ENCODE data around the gene KRT12.

GRCh38 chr17:40866838-40867237, at the start of gene KRT12:
- no peak for TF ChIP-seq YY1 (IDR thresholded peaks at IDR 0.05)
- no peak for TF ChIP-seq CTCF (IDR thresholded peaks at IDR 0.05; ENCODE audit: low read depth, low read length, missing input control)
- no peak for TF ChIP-seq FOXA1 (IDR thresholded peaks at IDR 0.05)
- no peak for TF ChIP-seq TAF1 (conservative IDR thresholded peaks at IDR 0.05)
- no peak for TF ChIP-seq ATF3 (IDR thresholded peaks at IDR 0.05)
- TF ChIP-seq EGR1 (IDR thresholded peaks at IDR 0.05; ENCODE audit: low read depth in 2 of 2): no peak
- TF ChIP-seq JUND (IDR thresholded peaks at IDR 0.05): no peak
- no peak for TF ChIP-seq MAX (IDR thresholded peaks at IDR 0.05)
- TF ChIP-seq HNF4A (conservative IDR thresholded peaks at IDR 0.05): no peak
- TF ChIP-seq RAD21 (IDR thresholded peaks at IDR 0.05): no peak
- no peak for TF ChIP-seq NR2F2 (IDR thresholded peaks at IDR 0.05)
- no peak for TF ChIP-seq RXRA (IDR thresholded peaks at IDR 0.05)
- no peak for TF ChIP-seq GABPA (IDR thresholded peaks at IDR 0.05 in 1 of 2, conservative IDR thresholded peaks at IDR 0.05 in 1 of 2)

All from liver (tissue), 3 donors.